HG02884 (cell line): ENCODE data around the gene NPIPB6.

Source experiments
- ATAC-seq: cut with Tn5 transposase; IDR thresholded peaks from one replicate; pipeline ENCODE4 v1.9.1; 2021; ENCODE audit warnings: mild to moderate bottlenecking, moderate library complexity; ENCODE audit not compliant: unreplicated experiment

The NPIPB6 gene

GRCh38 chr16:28300327-28300726 is 63.0 kb downstream of the NPIPB6 start:
- ATAC-seq = no peak

- no peak for ATAC-seq
Measured at GRCh38 chr16:28298511-28298878, 64.8 kb downstream of the NPIPB6 start.

- no peak for ATAC-seq
Measured at GRCh38 chr16:28297784-28298510, 65.4 kb downstream of the NPIPB6 start.

DNA sequence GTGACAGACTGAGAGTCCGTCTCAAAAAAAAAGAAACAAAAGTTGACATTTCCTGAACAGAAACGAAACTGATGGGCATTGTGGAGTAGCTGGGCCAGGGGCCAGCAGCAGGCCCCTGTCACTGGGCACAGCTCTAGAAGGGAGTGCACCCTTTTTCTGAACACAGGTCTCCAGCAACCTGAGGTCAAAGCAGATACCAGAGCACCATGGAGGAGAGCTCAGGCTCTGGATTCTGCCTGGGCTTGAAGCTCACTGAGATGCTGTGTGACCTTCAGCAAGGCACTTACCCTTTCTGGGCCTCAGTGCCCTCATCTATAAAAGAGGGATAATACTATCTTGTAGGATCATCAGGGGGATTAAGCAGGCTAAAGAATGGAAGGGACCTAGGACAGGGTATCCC is 66.0 kb downstream of the NPIPB6 start:
- ATAC-seq = no peak

GRCh38 chr16:28295276-28295675 is 68.0 kb downstream of the NPIPB6 start:
- ATAC-seq = no peak

DNA sequence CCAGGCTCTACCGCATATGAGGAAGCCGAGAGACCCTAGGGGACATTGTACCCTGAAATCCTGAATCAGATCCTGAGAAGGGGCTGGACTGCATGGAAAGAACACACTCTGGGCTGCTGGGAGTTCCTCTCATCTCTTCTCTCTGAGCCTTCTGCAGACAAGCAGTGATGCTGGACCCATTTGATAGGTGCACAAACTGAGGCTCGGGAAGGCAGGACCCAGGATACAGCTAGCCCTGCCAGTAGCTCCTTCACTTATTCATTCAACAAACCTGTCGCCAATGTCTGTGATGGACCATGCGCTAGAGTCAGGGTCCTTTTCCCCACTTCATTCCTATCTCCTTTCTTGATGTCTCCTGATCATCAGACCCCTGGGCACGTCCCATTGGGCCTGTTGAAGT is 69.1 kb downstream of the NPIPB6 start:
- ATAC-seq = no peak

GRCh38 chr16:28293601-28293960 is 69.7 kb downstream of the NPIPB6 start:
- ATAC-seq = no peak

- ATAC-seq = no peak
Measured at GRCh38 chr16:28292731-28293600, 70.3 kb downstream of the NPIPB6 start.
